ENCODE results near the gene SPIRE2. TPM values are rescaled to one million over a fixed set of nuclear protein-coding genes. Genes with fewer than 3 reads are reported as not detected.
A peak's percentile ranks its signal among the peaks of the same experiment; 100 is the strongest.

The SPIRE2 gene
- total and polyA plus RNA-seq, 2 of the 13 experiments (the other 11 are each of a cell fraction or from before 2014, with no cell fraction given) = 13.3 to 37.5 TPM

DNA sequence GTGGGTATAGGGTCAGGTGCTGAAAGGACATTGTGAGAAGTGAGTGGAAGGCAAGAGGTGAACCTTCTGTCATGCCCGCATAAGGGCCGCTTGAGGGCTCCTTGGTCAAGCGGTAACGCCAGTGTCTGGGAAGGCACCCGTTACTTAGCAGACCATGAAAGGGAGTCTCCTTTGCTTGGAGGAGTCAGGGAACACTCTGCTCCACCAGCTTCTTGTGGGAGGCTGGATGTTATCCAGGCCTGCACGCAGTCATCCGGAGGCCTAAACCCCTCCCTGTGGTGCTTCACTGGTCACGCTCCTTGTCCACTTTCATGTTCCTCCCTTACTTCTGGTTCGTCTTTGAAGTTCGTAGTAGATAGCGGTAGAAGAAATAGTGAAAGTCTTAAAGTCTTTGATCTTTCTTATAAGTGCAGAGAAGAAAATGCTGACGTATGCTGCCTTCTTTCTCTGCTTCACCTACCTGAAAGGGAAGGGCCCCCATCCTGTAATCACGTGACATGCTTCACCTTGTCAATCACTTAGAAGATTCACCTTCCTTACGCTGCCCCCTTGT, 9.3 kb upstream of the SPIRE2 start (continued):
- TF ChIP-seq, protein P1, sequence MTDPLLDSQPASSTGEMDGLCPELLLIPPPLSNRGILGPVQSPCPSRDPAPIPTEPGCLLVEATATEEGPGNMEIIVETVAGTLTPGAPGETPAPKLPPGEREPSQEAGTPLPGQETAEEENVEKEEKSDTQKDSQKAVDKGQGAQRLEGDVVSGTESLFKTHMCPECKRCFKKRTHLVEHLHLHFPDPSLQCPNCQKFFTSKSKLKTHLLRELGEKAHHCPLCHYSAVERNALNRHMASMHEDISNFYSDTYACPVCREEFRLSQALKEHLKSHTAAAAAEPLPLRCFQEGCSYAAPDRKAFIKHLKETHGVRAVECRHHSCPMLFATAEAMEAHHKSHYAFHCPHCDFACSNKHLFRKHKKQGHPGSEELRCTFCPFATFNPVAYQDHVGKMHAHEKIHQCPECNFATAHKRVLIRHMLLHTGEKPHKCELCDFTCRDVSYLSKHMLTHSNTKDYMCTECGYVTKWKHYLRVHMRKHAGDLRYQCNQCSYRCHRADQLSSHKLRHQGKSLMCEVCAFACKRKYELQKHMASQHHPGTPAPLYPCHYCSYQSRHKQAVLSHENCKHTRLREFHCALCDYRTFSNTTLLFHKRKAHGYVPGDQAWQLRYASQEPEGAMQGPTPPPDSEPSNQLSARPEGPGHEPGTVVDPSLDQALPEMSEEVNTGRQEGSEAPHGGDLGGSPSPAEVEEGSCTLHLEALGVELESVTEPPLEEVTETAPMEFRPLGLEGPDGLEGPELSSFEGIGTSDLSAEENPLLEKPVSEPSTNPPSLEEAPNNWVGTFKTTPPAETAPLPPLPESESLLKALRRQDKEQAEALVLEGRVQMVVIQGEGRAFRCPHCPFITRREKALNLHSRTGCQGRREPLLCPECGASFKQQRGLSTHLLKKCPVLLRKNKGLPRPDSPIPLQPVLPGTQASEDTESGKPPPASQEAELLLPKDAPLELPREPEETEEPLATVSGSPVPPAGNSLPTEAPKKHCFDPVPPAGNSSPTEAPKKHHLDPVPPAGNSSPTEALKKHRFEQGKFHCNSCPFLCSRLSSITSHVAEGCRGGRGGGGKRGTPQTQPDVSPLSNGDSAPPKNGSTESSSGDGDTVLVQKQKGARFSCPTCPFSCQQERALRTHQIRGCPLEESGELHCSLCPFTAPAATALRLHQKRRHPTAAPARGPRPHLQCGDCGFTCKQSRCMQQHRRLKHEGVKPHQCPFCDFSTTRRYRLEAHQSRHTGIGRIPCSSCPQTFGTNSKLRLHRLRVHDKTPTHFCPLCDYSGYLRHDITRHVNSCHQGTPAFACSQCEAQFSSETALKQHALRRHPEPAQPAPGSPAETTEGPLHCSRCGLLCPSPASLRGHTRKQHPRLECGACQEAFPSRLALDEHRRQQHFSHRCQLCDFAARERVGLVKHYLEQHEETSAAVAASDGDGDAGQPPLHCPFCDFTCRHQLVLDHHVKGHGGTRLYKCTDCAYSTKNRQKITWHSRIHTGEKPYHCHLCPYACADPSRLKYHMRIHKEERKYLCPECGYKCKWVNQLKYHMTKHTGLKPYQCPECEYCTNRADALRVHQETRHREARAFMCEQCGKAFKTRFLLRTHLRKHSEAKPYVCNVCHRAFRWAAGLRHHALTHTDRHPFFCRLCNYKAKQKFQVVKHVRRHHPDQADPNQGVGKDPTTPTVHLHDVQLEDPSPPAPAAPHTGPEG (CRISPR knock-in tag; IDR thresholded peaks at IDR 0.05) = peak; percentile 54; the same call in 1 of the 2 replicates
- TF ChIP-seq SPEN (CRISPR knock-in tag; IDR thresholded peaks at IDR 0.05; ENCODE audit: low read depth) (peak; percentile 39; the same call in 1 of the 2 replicates), KAT8 (CRISPR knock-in tag; IDR thresholded peaks at IDR 0.05) (peak; percentile 9; the same call in 1 of the 2 replicates), HNF1B (CRISPR knock-in tag; IDR thresholded peaks at IDR 0.05) (0 out of 2 replicates have a peak, but pooled peaks have one; percentile 43), ZGPAT (CRISPR knock-in tag; IDR thresholded peaks at IDR 0.05) (peak; percentile 46; the same call in 1 of the 2 replicates), PBX2 (CRISPR knock-in tag; IDR thresholded peaks at IDR 0.05) (peak; percentile 39; the same call in 1 of the 2 replicates)

Measured in HepG2 (cell line).